HL-60 (cell line): ENCODE results near the gene ARHGAP10.

Experiments
- DNase-seq, 2 experiments: peaks; one replicate each; pipeline ENCODE4 v3.0.0-alpha.2; 2010 to 2020; ENCODE audit warnings: low read depth in 1 of 2, low spot score in 1 of 2
- H3K27ac ChIP-seq: fragments of 250-450 bp; sonication (Bioruptor Pico); replicated peaks from 2 replicates; pipeline ENCODE4 v1.5.1; 2020; ENCODE audit warnings: mild to moderate bottlenecking, moderate library complexity
- H3K27me3 ChIP-seq: fragments of 250-450 bp; sonication (Bioruptor Pico); 2 replicates; pipeline ENCODE4 v1.5.1; 2021; ENCODE audit warnings: mild to moderate bottlenecking, moderate library complexity; ENCODE audit not compliant: insufficient read depth, poor library complexity, severe bottlenecking
- H3K4me3 ChIP-seq: replicated peaks from 2 replicates; pipeline ENCODE4 v1.5.1; 2011; ENCODE audit warnings: mild to moderate bottlenecking, control low read depth, low read length; ENCODE audit not compliant: insufficient read depth
- GABPA ChIP-seq: IDR thresholded peaks from 2 replicates; pipeline ENCODE4 v1.6.1; 2012; ENCODE audit warnings: low read depth
- POLR2AphosphoS5 ChIP-seq: IDR thresholded peaks from 2 replicates; pipeline ENCODE4 v1.6.1; 2012; ENCODE audit warnings: low read depth
- REST ChIP-seq: IDR thresholded peaks from 2 replicates; pipeline ENCODE4 v1.6.1; 2012; ENCODE audit warnings: low read depth; ENCODE audit not compliant: insufficient replicate concordance
- SPI1 ChIP-seq: IDR thresholded peaks from 2 replicates; pipeline ENCODE4 v1.6.1; 2012; ENCODE audit warnings: low read depth, mild to moderate bottlenecking, borderline replicate concordance
- TF ChIP-seq, protein P1 (sequence below): IDR thresholded peaks from one replicate; pipeline ENCODE4 v1.5.1; 2011; ENCODE audit warnings: low read length, control low read depth, inconsistent platforms; ENCODE audit not compliant: insufficient read depth

Gene ARHGAP10

DNA sequence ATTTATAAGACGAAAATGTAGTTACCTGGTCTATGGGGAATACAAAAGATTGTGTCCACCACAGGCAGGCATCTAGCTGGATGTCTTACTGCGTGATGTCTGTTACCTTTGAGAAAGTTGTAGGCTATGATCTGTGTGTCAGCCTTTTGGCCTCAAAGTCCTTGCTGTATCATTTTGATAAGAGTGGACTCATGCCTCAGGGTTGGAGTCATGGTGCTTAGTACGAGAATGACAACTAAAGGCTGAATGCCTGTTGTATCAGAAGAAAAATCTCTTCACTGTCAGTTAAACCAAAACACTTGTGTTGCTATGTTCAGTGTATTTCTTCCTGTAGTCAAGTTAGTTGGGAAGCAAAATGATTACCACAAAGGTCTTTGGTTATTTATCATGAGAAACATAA is 226.2 kb downstream of the ARHGAP10 start:
- no peak for DNase-seq
- TF ChIP-seq, protein P1, sequence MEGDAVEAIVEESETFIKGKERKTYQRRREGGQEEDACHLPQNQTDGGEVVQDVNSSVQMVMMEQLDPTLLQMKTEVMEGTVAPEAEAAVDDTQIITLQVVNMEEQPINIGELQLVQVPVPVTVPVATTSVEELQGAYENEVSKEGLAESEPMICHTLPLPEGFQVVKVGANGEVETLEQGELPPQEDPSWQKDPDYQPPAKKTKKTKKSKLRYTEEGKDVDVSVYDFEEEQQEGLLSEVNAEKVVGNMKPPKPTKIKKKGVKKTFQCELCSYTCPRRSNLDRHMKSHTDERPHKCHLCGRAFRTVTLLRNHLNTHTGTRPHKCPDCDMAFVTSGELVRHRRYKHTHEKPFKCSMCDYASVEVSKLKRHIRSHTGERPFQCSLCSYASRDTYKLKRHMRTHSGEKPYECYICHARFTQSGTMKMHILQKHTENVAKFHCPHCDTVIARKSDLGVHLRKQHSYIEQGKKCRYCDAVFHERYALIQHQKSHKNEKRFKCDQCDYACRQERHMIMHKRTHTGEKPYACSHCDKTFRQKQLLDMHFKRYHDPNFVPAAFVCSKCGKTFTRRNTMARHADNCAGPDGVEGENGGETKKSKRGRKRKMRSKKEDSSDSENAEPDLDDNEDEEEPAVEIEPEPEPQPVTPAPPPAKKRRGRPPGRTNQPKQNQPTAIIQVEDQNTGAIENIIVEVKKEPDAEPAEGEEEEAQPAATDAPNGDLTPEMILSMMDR: no peak
- no peak for TF ChIP-seq GABPA
- TF ChIP-seq REST: no peak
- TF ChIP-seq SPI1: no peak
- no peak for TF ChIP-seq POLR2AphosphoS5
- H3K27ac ChIP-seq: no peak overlapping the region

DNA sequence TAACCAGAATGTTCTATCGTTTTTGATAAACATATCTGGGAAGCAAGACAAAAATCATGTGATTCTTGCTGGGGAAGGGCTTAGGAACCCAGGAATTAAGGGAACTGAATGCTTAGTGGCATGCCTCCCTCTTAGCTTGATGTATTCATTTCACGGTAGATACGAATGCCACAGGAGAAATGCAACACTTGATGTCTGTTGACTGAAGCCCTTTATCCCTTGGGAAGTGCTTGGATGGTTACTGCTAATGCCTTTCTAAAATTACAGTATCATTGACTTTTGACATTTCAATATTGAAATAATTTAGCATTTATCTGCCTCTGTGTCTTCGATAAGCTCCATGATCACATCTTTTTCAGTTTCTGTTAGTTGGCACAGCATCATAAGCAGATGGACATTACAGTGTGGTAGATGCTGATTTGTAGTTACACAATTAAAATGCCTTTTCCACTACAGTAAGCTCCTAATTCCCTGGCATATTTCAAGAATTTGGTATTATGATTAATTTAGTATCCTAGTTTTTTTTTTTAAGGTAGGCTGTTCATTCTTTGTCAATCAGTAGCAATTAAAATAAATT is 226.7 kb downstream of the ARHGAP10 start:
- no peak for DNase-seq
- no peak overlapping the region for H3K4me3 ChIP-seq
- no peak overlapping the region for H3K27ac ChIP-seq
- H3K27me3 ChIP-seq: no peaks in the 10 kb centered on the region
- TF ChIP-seq, protein P1: no peak
- TF ChIP-seq GABPA: no peak
- TF ChIP-seq REST: no peak
- TF ChIP-seq POLR2AphosphoS5: no peak
- TF ChIP-seq SPI1: no peak

More for the DNA sequence above, 226.2 kb downstream of the ARHGAP10 start:
- Histone ChIP-seq H3K4me3 (no peak overlapping the region), H3K27me3 (no peaks in the 10 kb centered on the region)

- TF ChIP-seq REST (no peak), POLR2AphosphoS5 (no peak), SPI1 (no peak), GABPA (no peak)
- TF ChIP-seq, protein P1: no peak
- Histone ChIP-seq H3K27me3 (no peaks in the 10 kb centered on the region), H3K4me3 (no peak overlapping the region), H3K27ac (no peak overlapping the region)
- no peak for DNase-seq
These were observed 229.1 kb downstream of the ARHGAP10 start for GRCh38 chr4:147960971-147961370.
